Measurements from ENCODE around the gene NKX2-3.

- TF ChIP-seq CTCF (IDR thresholded peaks at IDR 0.05 in 4 of 5, conservative IDR thresholded peaks at IDR 0.05 in 1 of 5), result no peak
- no peak for TF ChIP-seq POLR2A (IDR thresholded peaks at IDR 0.05)
Measured at GRCh38 chr10:99539820-99540219, 7.1 kb downstream of the NKX2-3 start.
